ENCODE measurements around the gene CELF2. TPM values are rescaled to one million over a fixed set of nuclear protein-coding genes. Genes with fewer than 3 reads are reported as not detected.

The CELF2 gene
- total and polyA plus RNA-seq, 2 of the 4 experiments (the other 2 are of a cell fraction) = 3.5 to 6.6 TPM

- H2AK9ac ChIP-seq (replicated peaks; ENCODE audit: low read depth, low read length, poor library complexity) = no peak overlapping the region
- H3K4me2 ChIP-seq (ENCODE audit: low read depth, low read length) = no peak overlapping the region
- no peak for TF ChIP-seq MAFK (IDR thresholded peaks at IDR 0.05; ENCODE audit: low read depth, low read length)
- no peak for TF ChIP-seq MXI1 (IDR thresholded peaks at IDR 0.05; ENCODE audit: borderline replicate concordance, low read depth, low read length)
- no peak for TF ChIP-seq SMC3 (IDR thresholded peaks at IDR 0.05; ENCODE audit: low read depth, low read length)
- TF ChIP-seq ELK1 (IDR thresholded peaks at IDR 0.05; ENCODE audit: borderline replicate concordance, low read depth, low read length) = no peak
- no peak for TF ChIP-seq RCOR1 (IDR thresholded peaks at IDR 0.05; ENCODE audit: insufficient replicate concordance, low read length)
- no peak for TF ChIP-seq MAZ (IDR thresholded peaks at IDR 0.05; ENCODE audit: borderline replicate concordance, low read depth, low read length)
- no peak for TF ChIP-seq POLR2A (IDR thresholded peaks at IDR 0.05; ENCODE audit: low read depth, low read length)
- TF ChIP-seq CTCF (conservative IDR thresholded peaks at IDR 0.05; ENCODE audit: low read depth, low read length) = no peak
- TF ChIP-seq RAD21 (IDR thresholded peaks at IDR 0.05; ENCODE audit: low read length) = no peak
- no peak for TF ChIP-seq NFE2L2 (IDR thresholded peaks at IDR 0.05; ENCODE audit: low read depth, low read length)
- no peak for TF ChIP-seq USF2 (IDR thresholded peaks at IDR 0.05; ENCODE audit: low read depth, low read length)
- TF ChIP-seq RFX5 (IDR thresholded peaks at IDR 0.05; ENCODE audit: low read depth, low read length) = no peak
- no peak for TF ChIP-seq BHLHE40 (IDR thresholded peaks at IDR 0.05; ENCODE audit: low read depth, low read length)
- no peak for TF ChIP-seq CEBPB (IDR thresholded peaks at IDR 0.05; ENCODE audit: low read depth, low read length)
- TF ChIP-seq CHD1 (IDR thresholded peaks at IDR 0.05; ENCODE audit: low read depth, low read length) = no peak
- no peak overlapping the region for H2AK5ac ChIP-seq (ENCODE audit: low read depth, low read length)
- intact Hi-C loops (cut with micrococcal nuclease) = no loop called here
- H2BK5ac ChIP-seq (ENCODE audit: low read depth, low read length, poor library complexity, severe bottlenecking) = no peak overlapping the region
- no peak overlapping the region for H2BK120ac ChIP-seq (ENCODE audit: low read depth, low read length)
- no peak overlapping the region for H2BK15ac ChIP-seq (ENCODE audit: low read depth, low read length)
- no peaks in the 10 kb centered on the region for H3K27me3 ChIP-seq (ENCODE audit: control insufficient read depth, insufficient read depth, low read length)
- no peaks in the 10 kb centered on the region for H3K36me3 ChIP-seq (ENCODE audit: control insufficient read depth, insufficient read depth, low read length)
- no peak overlapping the region for H4K5ac ChIP-seq (ENCODE audit: low read depth, low read length)
- H3K18ac ChIP-seq (ENCODE audit: low read depth, low read length) = no peak overlapping the region
- no TSS peak for BruUV-seq (replicated peaks)
- no peak overlapping the region for H3K14ac ChIP-seq (replicated peaks; ENCODE audit: low read depth, low read length)
- ChIA-PET POLR2A (ENCODE audit: unreplicated experiment) (no interaction called here), CTCF (no interaction called here)
- no peak overlapping the region for H4K8ac ChIP-seq (ENCODE audit: low read depth in 2 of 2, low read length in 2 of 2)
- no peaks in the 10 kb centered on the region for H4K20me1 ChIP-seq (ENCODE audit: insufficient read depth, low read length)
- no peak overlapping the region for H3K27ac ChIP-seq (ENCODE audit: insufficient read depth, low read length)
- no peak overlapping the region for H3K23ac ChIP-seq (ENCODE audit: low read depth, low read length)
- dilution Hi-C loops (cut with HindIII; ENCODE audit: low sequenced_read_pairs, unreplicated experiment) = no loop called here
- no peak overlapping the region for H2AFZ ChIP-seq (replicated peaks; ENCODE audit: low read length, poor library complexity)
- no peak overlapping the region for H3K56ac ChIP-seq (ENCODE audit: extremely low read depth, insufficient read depth, low read length)
- no peak overlapping the region for H3K9ac ChIP-seq (ENCODE audit: low read depth, low read length)
- in situ Hi-C loops (cut with MboI; ENCODE audit: low sequenced_read_pairs) = no loop called here
- H4K91ac ChIP-seq (ENCODE audit: insufficient read depth, low read depth, low read length) = no peak overlapping the region
- no peaks in the 10 kb centered on the region for H3K4me1 ChIP-seq (ENCODE audit: control insufficient read depth, insufficient read depth, low read length)
- no peak for ATAC-seq (ENCODE audit: low read depth)
- no peaks in the 10 kb centered on the region for H3K9me1 ChIP-seq (ENCODE audit: insufficient read depth, low read length)
- H3K4ac ChIP-seq (ENCODE audit: low read depth, low read length) = no peak overlapping the region
- no peaks in the 10 kb centered on the region for H3K9me3 ChIP-seq (ENCODE audit: control insufficient read depth, insufficient read depth, low read length)
- H2BK20ac ChIP-seq (ENCODE audit: low read depth, low read length) = no peak overlapping the region
- WGBS, 2 experiments (ENCODE audit: extremely low coverage in 2 of 2, insufficient read length in 1 of 2) = 79% methylated on average over 7 of the region's 10 CpGs; no CpG with 5 or more reads in 1 of the 2 experiments
- H3K4me3 ChIP-seq (ENCODE audit: insufficient read depth, low read depth, low read length) = no peak overlapping the region
- H3K79me1 ChIP-seq (ENCODE audit: low read depth in 1 of 2, low read length in 2 of 2) = no peaks in the 10 kb centered on the region
- DNase-seq = no peak
These were observed 196.7 kb downstream of the CELF2 start for GRCh38 chr10:11214407-11214806.
